ENCODE data around the gene ZPR1. TPM values are rescaled to one million over a fixed set of nuclear protein-coding genes. Genes with fewer than 3 reads are reported as not detected.

Gene ZPR1
- total RNA-seq, 2 experiments from 2014 or later = 117 to 118 TPM

- Histone ChIP-seq H3K9me3 (ENCODE audit: control insufficient read depth in 1 of 2, insufficient read depth in 1 of 2, low read length in 2 of 2) (no peaks in the 10 kb centered on the region), H3K27me3 (ENCODE audit: control insufficient read depth in 1 of 2, insufficient read depth in 2 of 2, low read length in 2 of 2) (no peaks in the 10 kb centered on the region), H3K4me3 (ENCODE audit: low read length) (no peak overlapping the region), H3K27ac (ENCODE audit: low read depth in 1 of 2, low read length in 2 of 2) (no peak overlapping the region), H3K36me3 (ENCODE audit: insufficient read depth, low read length) (peaks cover 44% of the 10 kb centered on the region), H3K4me1 (ENCODE audit: insufficient read depth, low read length) (peaks cover 19% of the 10 kb centered on the region)
- no peaks in the 10 kb centered on the region for H3K9me3 Mint-ChIP-seq
- TF ChIP-seq, protein P1, sequence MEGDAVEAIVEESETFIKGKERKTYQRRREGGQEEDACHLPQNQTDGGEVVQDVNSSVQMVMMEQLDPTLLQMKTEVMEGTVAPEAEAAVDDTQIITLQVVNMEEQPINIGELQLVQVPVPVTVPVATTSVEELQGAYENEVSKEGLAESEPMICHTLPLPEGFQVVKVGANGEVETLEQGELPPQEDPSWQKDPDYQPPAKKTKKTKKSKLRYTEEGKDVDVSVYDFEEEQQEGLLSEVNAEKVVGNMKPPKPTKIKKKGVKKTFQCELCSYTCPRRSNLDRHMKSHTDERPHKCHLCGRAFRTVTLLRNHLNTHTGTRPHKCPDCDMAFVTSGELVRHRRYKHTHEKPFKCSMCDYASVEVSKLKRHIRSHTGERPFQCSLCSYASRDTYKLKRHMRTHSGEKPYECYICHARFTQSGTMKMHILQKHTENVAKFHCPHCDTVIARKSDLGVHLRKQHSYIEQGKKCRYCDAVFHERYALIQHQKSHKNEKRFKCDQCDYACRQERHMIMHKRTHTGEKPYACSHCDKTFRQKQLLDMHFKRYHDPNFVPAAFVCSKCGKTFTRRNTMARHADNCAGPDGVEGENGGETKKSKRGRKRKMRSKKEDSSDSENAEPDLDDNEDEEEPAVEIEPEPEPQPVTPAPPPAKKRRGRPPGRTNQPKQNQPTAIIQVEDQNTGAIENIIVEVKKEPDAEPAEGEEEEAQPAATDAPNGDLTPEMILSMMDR (IDR thresholded peaks at IDR 0.05) = no peak
- no peak for DNase-seq
- peaks cover 72% of the 10 kb centered on the region for H3K36me3 Mint-ChIP-seq (ENCODE audit: low read depth)
- ChIA-PET CTCF (no interaction called here), POLR2A (interaction anchor here (1.3 kb wide), 1 partner anchor 12 kb away, joined by 5 read pairs; the partner anchor contains the start of gene ZPR1)
- intact Hi-C loops (cut with DNase I, micrococcal nuclease) = loop anchor here in 1 of 2 experiments (1.0 kb wide), 1 partner anchor 10 kb away; no protein-coding TSS in a partner anchor
- no peaks in the 10 kb centered on the region for H3K27me3 Mint-ChIP-seq
- peak overlapping the region; percentile 54 for H3K4me3 Mint-ChIP-seq
- H3K4me1 Mint-ChIP-seq (ENCODE audit: low read depth) = peaks cover 31% of the 10 kb centered on the region
- ATAC-seq (ENCODE audit: poor library complexity) = no peak
- H3K27ac Mint-ChIP-seq = peak overlapping the region; percentile 43
Measured at GRCh38 chr11:116775975-116776374, 11.8 kb downstream of the ZPR1 start.

GRCh38 chr11:116774661-116775060 is 13.2 kb downstream of the ZPR1 start:
- POLR2A ChIA-PET = interaction anchor here (1.2 to 4.8 kb wide), 5 partner anchors 12 to 324 kb away, joined by 3 to 64 read pairs (median 5); partner anchors contain the start of genes SIK3 and ZPR1
- H3K4me3 Mint-ChIP-seq = peak overlapping the region; percentile 54
- no peaks in the 10 kb centered on the region for H3K9me3 Mint-ChIP-seq
- ATAC-seq (ENCODE audit: poor library complexity) (no peak), DNase-seq (peak in 1 of 14 experiments; percentile 17)
- no peak overlapping the region for H3K27ac ChIP-seq (ENCODE audit: low read depth in 1 of 2, low read length in 2 of 2)
- TF ChIP-seq, protein P1 (IDR thresholded peaks at IDR 0.05) = no peak
- H3K9me3 ChIP-seq (ENCODE audit: control insufficient read depth in 1 of 2, insufficient read depth in 1 of 2, low read length in 2 of 2) = no peaks in the 10 kb centered on the region
- peak overlapping the region; percentile 77 for H3K27ac Mint-ChIP-seq
- intact Hi-C loops (cut with DNase I, micrococcal nuclease) = loop anchor here in 1 of 2 experiments (1.0 to 5.0 kb wide), 3 partner anchors 12 to 553 kb away; partner anchors contain the start of genes CEP164, PCSK7 and RNF214
- H3K27me3 ChIP-seq (ENCODE audit: control insufficient read depth in 1 of 2, insufficient read depth in 2 of 2, low read length in 2 of 2) = no peaks in the 10 kb centered on the region
- H3K36me3 Mint-ChIP-seq (ENCODE audit: low read depth) = peaks cover 63% of the 10 kb centered on the region
- CTCF ChIA-PET = no interaction called here
- no peaks in the 10 kb centered on the region for H3K27me3 Mint-ChIP-seq
- peaks cover 31% of the 10 kb centered on the region for H3K36me3 ChIP-seq (ENCODE audit: insufficient read depth, low read length)
- H3K4me3 ChIP-seq (ENCODE audit: low read length) = no peak overlapping the region
- H3K4me1 Mint-ChIP-seq (ENCODE audit: low read depth) = peaks cover 38% of the 10 kb centered on the region
- H3K4me1 ChIP-seq (ENCODE audit: insufficient read depth, low read length) = peaks cover 23% of the 10 kb centered on the region

DNA sequence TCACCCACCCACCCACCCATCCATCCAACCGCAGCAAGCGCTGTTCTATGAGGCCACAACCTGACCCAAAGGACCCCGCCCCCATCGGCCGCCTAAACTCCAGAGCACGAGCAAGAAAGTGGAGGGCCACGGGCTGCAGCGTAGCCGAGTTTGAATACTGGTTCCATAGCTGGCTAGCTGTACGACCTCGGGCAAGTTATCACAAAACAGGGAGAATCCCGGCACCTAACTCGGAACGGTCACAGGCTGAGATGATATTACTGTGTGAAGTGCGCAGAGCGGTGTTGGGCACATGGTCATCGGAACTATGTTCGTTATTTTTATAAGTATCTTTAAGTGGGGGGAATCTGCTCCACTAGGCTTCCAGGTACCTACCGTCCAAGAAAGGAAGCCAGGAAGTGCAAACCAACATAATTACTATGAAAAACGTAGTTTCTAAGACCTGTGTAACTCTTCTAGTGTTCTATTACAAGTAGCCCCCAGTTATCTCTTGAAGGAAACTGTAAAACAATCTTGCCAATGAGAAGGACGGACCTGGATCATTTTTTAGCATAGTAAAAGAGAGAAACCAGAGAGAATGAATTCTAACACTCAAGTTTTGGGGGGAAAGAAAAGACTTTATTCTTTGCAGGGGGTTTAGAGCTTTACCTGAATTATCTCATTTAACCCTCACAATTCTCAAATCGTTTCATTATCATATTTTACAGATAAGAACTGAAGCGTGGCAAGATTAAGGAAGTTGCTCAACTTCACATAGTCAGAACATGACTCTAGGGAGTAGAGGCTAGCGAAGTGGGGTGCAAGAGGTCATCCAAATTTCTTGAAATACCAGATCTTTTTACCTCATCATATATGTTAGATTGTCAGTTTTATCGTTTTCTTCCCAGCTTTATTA is 14.4 kb downstream of the ZPR1 start:
- Mint-ChIP-seq H3K9me3 (no peaks in the 10 kb centered on the region), H3K27ac (peak overlapping the region; percentile 95), H3K27me3 (no peaks in the 10 kb centered on the region), H3K36me3 (ENCODE audit: low read depth) (peaks cover 60% of the 10 kb centered on the region), H3K4me1 (ENCODE audit: low read depth) (peaks cover 45% of the 10 kb centered on the region), H3K4me3 (peak overlapping the region; percentile 99)
- DNase-seq = peak in 2 of 14 experiments; percentile 16 to 25
- Histone ChIP-seq H3K9me3 (ENCODE audit: control insufficient read depth in 1 of 2, insufficient read depth in 1 of 2, low read length in 2 of 2) (no peaks in the 10 kb centered on the region), H3K27me3 (ENCODE audit: control insufficient read depth in 1 of 2, insufficient read depth in 2 of 2, low read length in 2 of 2) (no peaks in the 10 kb centered on the region), H3K27ac (ENCODE audit: low read depth in 1 of 2, low read length in 2 of 2) (peak overlapping the region; percentile 75 to 79), H3K4me3 (ENCODE audit: low read length) (peak overlapping the region; percentile 92), H3K4me1 (ENCODE audit: insufficient read depth, low read length) (peaks cover 23% of the 10 kb centered on the region), H3K36me3 (ENCODE audit: insufficient read depth, low read length) (peaks cover 29% of the 10 kb centered on the region)
- POLR2A ChIA-PET = interaction anchor here (0.6 to 4.8 kb wide), 9 partner anchors 11 to 370 kb away, joined by 3 to 64 read pairs (median 5); partner anchors contain the start of genes PAFAH1B2, SIK3 and ZPR1
- TF ChIP-seq, protein P1 (IDR thresholded peaks at IDR 0.05) = peak; percentile 5
- CTCF ChIA-PET = interaction anchor here (0.8 to 3.7 kb wide), 5 partner anchors 11 to 62 kb away, joined by 3 to 13 read pairs (median 4); partner anchors contain the start of gene APOA5
- ATAC-seq (ENCODE audit: poor library complexity) = peak; percentile 2
- intact Hi-C loops (cut with DNase I, micrococcal nuclease) = loop anchor here (1.0 to 5.0 kb wide), 4 partner anchors 15 to 554 kb away; partner anchors contain the start of genes CEP164 (in 1 of the 2), PCSK7 (in 1 of the 2), RNF214 (in 1 of the 2) and SIK3 (in 1 of the 2)
